AG04449 (cell line): ENCODE measurements around the gene FBXO8.
A peak's percentile ranks its signal among the peaks of the same experiment; 100 is the strongest.

Source experiments
- CTCF ChIA-PET: fragments of 350-600 bp; formaldehyde crosslinking; extraction: SDS; loops from one replicate; lab custom pipeline; 2021; ENCODE audit warnings: antibody characterized with exemption; lab: Yijun Ruan, JAX
- POLR2A ChIA-PET: fragments of 400-600, 350-600 bp; formaldehyde crosslinking; extraction: SDS; loops from one replicate; lab custom pipeline; 2020; ENCODE audit warnings: antibody characterized with exemption, inconsistent platforms; lab: Yijun Ruan, JAX
- DNase-seq: peaks from one replicate; pipeline ENCODE4 v3.0.0-alpha.2; 2010; ENCODE audit warnings: low read depth, low spot score
- H3K4me3 ChIP-seq: 2 replicates; pipeline ENCODE4 v1.5.1; 2011; ENCODE audit warnings: low read depth, mild to moderate bottlenecking, control low read depth, low read length
- TF ChIP-seq, protein P1 (sequence below): IDR thresholded peaks from one replicate; pipeline ENCODE4 v1.5.1; 2011; ENCODE audit warnings: mild to moderate bottlenecking, moderate library complexity, low read length, control low read depth, inconsistent platforms; ENCODE audit not compliant: insufficient read depth; ENCODE audit errors: missing control alignments

FBXO8 gene

DNA sequence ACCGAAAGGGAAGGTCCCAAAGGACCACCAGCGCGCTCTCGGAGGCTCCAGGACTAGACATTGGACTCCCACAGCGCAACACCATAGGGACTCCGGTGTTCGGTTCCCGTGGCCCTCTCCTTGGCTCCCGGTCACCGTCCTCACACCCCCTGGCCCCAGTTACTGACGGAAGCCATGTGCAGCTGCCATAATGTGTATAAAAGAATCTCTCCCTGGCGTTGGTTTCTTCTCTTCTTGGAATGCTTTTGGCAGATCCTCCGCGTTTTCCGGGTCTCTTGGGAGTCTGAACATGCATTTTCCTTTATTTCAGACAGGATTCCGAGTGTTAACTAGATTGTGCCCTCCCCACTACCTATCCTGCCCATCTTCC is 69.8 kb downstream of the FBXO8 start:
- no peak for DNase-seq
- ChIA-PET CTCF (interaction anchor here (1.0 kb wide), 1 partner anchor 10 kb away, joined by 5 read pairs; no protein-coding TSS in a partner anchor), POLR2A (interaction anchor here (0.6 kb wide), 1 partner anchor 101 kb away, joined by 3 read pairs; no protein-coding TSS in a partner anchor)
- TF ChIP-seq, protein P1, sequence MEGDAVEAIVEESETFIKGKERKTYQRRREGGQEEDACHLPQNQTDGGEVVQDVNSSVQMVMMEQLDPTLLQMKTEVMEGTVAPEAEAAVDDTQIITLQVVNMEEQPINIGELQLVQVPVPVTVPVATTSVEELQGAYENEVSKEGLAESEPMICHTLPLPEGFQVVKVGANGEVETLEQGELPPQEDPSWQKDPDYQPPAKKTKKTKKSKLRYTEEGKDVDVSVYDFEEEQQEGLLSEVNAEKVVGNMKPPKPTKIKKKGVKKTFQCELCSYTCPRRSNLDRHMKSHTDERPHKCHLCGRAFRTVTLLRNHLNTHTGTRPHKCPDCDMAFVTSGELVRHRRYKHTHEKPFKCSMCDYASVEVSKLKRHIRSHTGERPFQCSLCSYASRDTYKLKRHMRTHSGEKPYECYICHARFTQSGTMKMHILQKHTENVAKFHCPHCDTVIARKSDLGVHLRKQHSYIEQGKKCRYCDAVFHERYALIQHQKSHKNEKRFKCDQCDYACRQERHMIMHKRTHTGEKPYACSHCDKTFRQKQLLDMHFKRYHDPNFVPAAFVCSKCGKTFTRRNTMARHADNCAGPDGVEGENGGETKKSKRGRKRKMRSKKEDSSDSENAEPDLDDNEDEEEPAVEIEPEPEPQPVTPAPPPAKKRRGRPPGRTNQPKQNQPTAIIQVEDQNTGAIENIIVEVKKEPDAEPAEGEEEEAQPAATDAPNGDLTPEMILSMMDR: no peak
- H3K4me3 ChIP-seq: peak overlapping the region; percentile 15; the same call in 1 of the 2 replicates

DNA sequence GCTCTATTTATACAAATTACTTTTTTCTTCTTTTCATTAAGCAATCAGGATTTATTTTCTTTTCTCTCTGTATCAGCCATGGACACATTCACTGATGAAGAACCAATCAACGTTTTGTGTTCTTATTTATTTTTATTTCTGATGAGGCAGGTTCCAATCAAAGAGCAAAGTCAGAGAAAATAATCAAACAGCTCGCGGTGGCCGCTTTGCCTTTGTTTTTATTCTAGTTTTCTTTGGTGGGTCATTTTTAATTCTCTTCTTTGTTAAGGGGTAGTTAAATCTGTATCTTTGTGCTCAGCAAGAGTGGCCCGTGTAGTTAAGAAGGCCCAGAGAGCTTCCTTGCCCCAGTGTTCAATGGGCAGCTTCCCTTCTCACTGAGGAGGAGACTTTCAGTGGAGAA is 71.4 kb downstream of the FBXO8 start:
- ChIA-PET POLR2A (no interaction called here), CTCF (interaction anchor here (0.8 kb wide), 1 partner anchor 106 kb away, joined by 3 read pairs; no protein-coding TSS in a partner anchor)
- TF ChIP-seq, protein P1: no peak
- no peak for DNase-seq
- no peak overlapping the region for H3K4me3 ChIP-seq

DNA sequence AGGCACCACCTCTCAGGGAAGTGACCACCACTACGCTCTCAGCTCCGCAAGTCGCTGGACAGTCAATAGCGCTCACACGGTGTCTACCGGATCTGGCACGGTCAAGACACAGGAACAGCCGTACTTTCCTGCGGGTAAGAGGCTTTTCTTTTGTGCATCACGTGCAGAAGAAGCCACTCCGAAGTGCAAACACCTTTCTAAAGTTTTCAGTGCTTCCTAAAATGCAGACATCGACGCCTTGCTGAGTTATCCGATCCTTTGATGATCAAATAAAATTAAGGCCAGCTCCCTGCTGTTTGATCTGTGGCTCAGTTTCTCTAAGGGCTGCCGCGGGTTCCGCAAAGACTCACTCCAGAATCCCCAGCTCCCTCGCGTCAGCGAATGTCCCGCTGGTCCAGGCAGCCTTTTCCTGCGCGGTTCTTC is 71.8 kb downstream of the FBXO8 start:
- no peak overlapping the region for H3K4me3 ChIP-seq
- DNase-seq: no peak
- CTCF ChIA-PET: interaction anchor here (0.8 kb wide), 2 partner anchors 60 to 107 kb away, joined by 3 read pairs; no protein-coding TSS in a partner anchor
- TF ChIP-seq, protein P1: no peak
- POLR2A ChIA-PET: no interaction called here

DNA sequence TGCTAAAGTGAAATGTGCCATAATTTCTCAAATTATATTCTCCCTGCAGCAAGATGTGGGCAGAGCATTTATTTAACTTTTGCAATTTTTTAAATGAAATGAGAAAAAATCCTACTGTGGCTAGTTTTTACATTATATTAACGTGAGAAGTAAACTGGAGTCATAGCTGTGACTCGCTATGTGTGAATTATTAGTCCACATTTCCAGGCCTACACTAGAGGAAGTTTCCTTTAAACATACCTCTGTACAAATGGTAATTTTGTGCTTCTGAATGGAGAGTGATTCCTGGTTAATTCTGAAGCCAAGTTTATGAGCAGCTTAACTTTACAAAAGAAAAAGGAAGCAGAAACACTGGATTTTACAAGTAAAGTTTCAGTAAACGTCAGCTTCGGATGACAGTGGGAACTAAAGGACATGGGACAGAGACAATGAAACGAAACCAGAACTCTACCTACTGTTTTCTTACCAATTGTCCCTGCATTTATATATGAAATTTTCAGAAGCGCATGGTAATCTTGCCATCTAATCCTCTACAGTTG is 72.4 kb downstream of the FBXO8 start:
- ChIA-PET POLR2A (no interaction called here), CTCF (interaction anchor here (0.8 kb wide), 2 partner anchors 59 to 108 kb away, joined by 3 read pairs; no protein-coding TSS in a partner anchor)
- TF ChIP-seq, protein P1: no peak
- DNase-seq: no peak
- no peak overlapping the region for H3K4me3 ChIP-seq

DNA sequence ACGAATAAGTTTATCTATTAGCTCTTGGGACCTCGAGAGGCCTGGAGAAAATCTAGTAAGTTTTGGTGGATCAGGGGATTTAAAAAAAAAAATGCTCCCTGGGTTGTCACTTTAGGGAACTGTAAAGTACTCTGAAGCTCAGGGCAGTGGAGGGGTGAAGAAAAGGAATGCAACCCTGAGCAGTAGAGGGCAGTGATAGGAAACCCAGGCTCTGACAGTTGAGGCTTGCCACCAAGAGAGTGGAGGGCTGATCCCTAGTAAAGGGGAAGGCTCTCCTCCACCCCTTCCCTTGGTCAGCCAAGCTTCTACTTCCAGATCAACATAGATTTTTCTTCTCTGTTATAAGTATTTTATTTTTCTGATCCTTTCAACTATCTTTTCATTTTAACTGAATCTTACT is 73.1 kb downstream of the FBXO8 start:
- H3K4me3 ChIP-seq: no peak overlapping the region
- POLR2A ChIA-PET: no interaction called here
- TF ChIP-seq, protein P1: no peak
- CTCF ChIA-PET: no interaction called here
- no peak for DNase-seq

DNA sequence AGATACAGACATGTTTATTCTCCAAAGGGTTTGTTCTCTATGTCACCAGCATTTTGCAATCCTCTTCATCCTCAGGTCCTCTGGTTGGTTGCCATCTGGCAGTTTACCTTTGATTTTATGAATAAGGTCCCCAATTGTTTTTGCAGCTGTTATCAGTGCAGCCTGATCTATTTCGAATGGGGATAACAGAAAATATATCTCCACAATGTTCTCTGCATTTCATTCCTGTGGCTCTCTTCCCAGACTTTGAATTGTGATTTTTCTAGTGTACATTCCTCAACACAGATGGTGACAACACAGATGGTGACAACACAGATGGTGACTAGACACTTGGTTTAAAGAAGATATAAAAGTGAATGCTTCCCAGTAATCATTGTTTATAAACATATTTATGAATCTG is 74.1 kb downstream of the FBXO8 start:
- TF ChIP-seq, protein P1: no peak
- POLR2A ChIA-PET: no interaction called here
- H3K4me3 ChIP-seq: no peak overlapping the region
- CTCF ChIA-PET: no interaction called here
- no peak for DNase-seq
